B cell (primary cell): ENCODE measurements around the gene CSRP2. TPM values are rescaled to one million over a fixed set of nuclear protein-coding genes. Genes with fewer than 3 reads are reported as not detected.

Experiments used
- ATAC-seq: fragments of 200-7000 bp; cut with Tn5 transposase; one replicate; pipeline ENCODE4 v1.10.0; 2021; ENCODE audit warnings: low read depth, mild to moderate bottlenecking, moderate number of reproducible peaks, moderate library complexity
- CTCF ChIA-PET: fragments of 350-600 bp; sonication (Branson Sonifier 250); formaldehyde crosslinking; loops from one replicate; lab custom pipeline; 2021; ENCODE audit warnings: antibody characterized with exemption, inconsistent platforms; lab: Charles Lee
- POLR2A ChIA-PET: fragments of 350-600 bp; sonication (Branson Sonifier 250); formaldehyde crosslinking; loops from one replicate; lab custom pipeline; 2021; ENCODE audit warnings: antibody characterized with exemption; lab: Charles Lee
- DNase-seq: peaks from one replicate; pipeline ENCODE4 v3.0.0; 2013
- H2AFZ ChIP-seq: 2 replicates; pipeline ENCODE4 v1.6.1; 2012; ENCODE audit warnings: mild to moderate bottlenecking, low read depth, low read length; ENCODE audit not compliant: insufficient read depth, poor library complexity, severe bottlenecking
- H3K27ac ChIP-seq, 2 donors: 1 replicate in 1 of 2; 2 replicates in 1 of 2; pipeline ENCODE4 v1.5.1; 2012 to 2013; ENCODE audit warnings: low read length in 2 of 2, mild to moderate bottlenecking in 2 of 2, moderate library complexity in 1 of 2
- H3K27me3 ChIP-seq, 4 experiments: fragments of 200-600 bp in 1 of 4; sonication (generic) in 1 of 4; replicated peaks in 1 of 4; 1 replicate in 2 of 4; 2 replicates in 2 of 4; pipeline versions ENCODE4 v1.6.1 to v1.7.0; 2013 to 2016; ENCODE audit warnings: low read length in 3 of 4, mild to moderate bottlenecking in 2 of 4, mixed read lengths in 1 of 4, moderate library complexity in 1 of 4; ENCODE audit not compliant: insufficient read depth in 4 of 4, control insufficient read depth in 3 of 4; ENCODE audit errors: control extremely low read depth in 1 of 4
- H3K36me3 ChIP-seq, 2 experiments: replicated peaks in 1 of 2; 1 replicate in 1 of 2; 2 replicates in 1 of 2; pipeline versions ENCODE4 v1.6.1 to v1.7.1; 2013; ENCODE audit warnings: low read length in 1 of 2; ENCODE audit not compliant: insufficient read depth in 2 of 2, control insufficient read depth in 1 of 2; ENCODE audit errors: control extremely low read depth in 1 of 2, extremely low read depth in 1 of 2
- H3K4me1 ChIP-seq, 2 donors: fragments of 200-600 bp in 1 of 2; sonication (generic) in 1 of 2; 1 replicate in 1 of 2; 2 replicates in 1 of 2; pipeline versions ENCODE4 v1.5.1 to v1.6.1; 2013 to 2017; ENCODE audit warnings: low read length in 2 of 2; ENCODE audit not compliant: control insufficient read depth in 2 of 2, insufficient read depth in 2 of 2
- H3K4me2 ChIP-seq: replicated peaks from 2 replicates; pipeline ENCODE3; 2012; ENCODE audit warnings: mild to moderate bottlenecking, low read depth, low read length; ENCODE audit not compliant: poor library complexity, severe bottlenecking
- H3K4me3 ChIP-seq, 5 experiments: fragments of 200-600 bp in 1 of 5; sonication (generic) in 1 of 5; 1 replicate in 3 of 5; 2 replicates in 2 of 5; pipeline versions ENCODE4 v1.5.1 to v1.7.0; 2011 to 2016; ENCODE audit warnings: low read length in 4 of 5, mild to moderate bottlenecking in 4 of 5, low read depth in 2 of 5, control low read depth in 1 of 5, moderate library complexity in 1 of 5; ENCODE audit not compliant: insufficient read depth in 1 of 5; ENCODE audit errors: control extremely low read depth in 1 of 5, extremely low read depth in 1 of 5
- H3K79me2 ChIP-seq: fragments of 200-600 bp; sonication (generic); one replicate; pipeline ENCODE4 v1.6.0; 2016; ENCODE audit warnings: low read length; ENCODE audit not compliant: control insufficient read depth, insufficient read depth
- H3K9ac ChIP-seq: fragments of 200-600 bp; sonication (generic); 2 replicates; pipeline ENCODE4 v1.6.1; 2017; ENCODE audit warnings: mild to moderate bottlenecking, low read length, moderate library complexity
- H3K9me3 ChIP-seq, 3 donors: one replicate each; pipeline versions ENCODE4 v1.6.1 to v1.7.1; 2013; ENCODE audit warnings: low read length in 2 of 3; ENCODE audit not compliant: control insufficient read depth in 2 of 3, insufficient read depth in 1 of 3; ENCODE audit errors: control extremely low read depth in 1 of 3
- H4K20me1 ChIP-seq: 2 replicates; pipeline ENCODE4 v1.6.0; 2012; ENCODE audit warnings: mild to moderate bottlenecking, low read length; ENCODE audit not compliant: insufficient read depth, control insufficient read depth, poor library complexity, severe bottlenecking
- H3K27ac Mint-ChIP-seq: one replicate; pipeline ENCODE4 v1.8.0; 2021; ENCODE audit warnings: mixed read lengths
- H3K27me3 Mint-ChIP-seq: one replicate; pipeline ENCODE4 v1.8.0; 2021; ENCODE audit warnings: mixed read lengths
- H3K4me1 Mint-ChIP-seq: one replicate; pipeline ENCODE4 v1.8.0; 2021; ENCODE audit warnings: mixed read lengths
- H3K4me3 Mint-ChIP-seq: one replicate; pipeline ENCODE4 v1.8.0; 2021; ENCODE audit warnings: mixed read lengths
- H3K9me3 Mint-ChIP-seq: one replicate; pipeline ENCODE4 v1.8.0; 2022; ENCODE audit warnings: mixed read lengths; ENCODE audit not compliant: insufficient read depth
- EZH2 ChIP-seq: IDR thresholded peaks from 2 replicates; pipeline ENCODE4 v1.6.1; 2012; ENCODE audit warnings: borderline replicate concordance, low read depth, mild to moderate bottlenecking, moderate library complexity, low read length; ENCODE audit not compliant: insufficient read depth, poor library complexity, severe bottlenecking
- WGBS: methylation state at CpG from one replicate; pipeline ENCODE4 v1.1.5; 2013; ENCODE audit warnings: missing lambda C conversion rate; ENCODE audit not compliant: insufficient coverage; 5-methylcytosine and 5-hydroxymethylcytosine counted together
- intact Hi-C: fragments of 100-400 bp; cut with micrococcal nuclease; formaldehyde crosslinking; loops from one replicate; pipeline ENCODE4 v1.10.0; 2022
- polyA plus RNA-seq: library from polyadenylated mRNA; depleted of rRNA; stranded (reverse); fragments of >200 nt; gene quantifications from 2 replicates; pipeline ENCODE4 v1.2.3, GENCODE V29; 2012
- total RNA-seq, 2 donors: library from RNA; stranded (reverse); fragments of 120-200 nt in 1 of 2; gene quantifications; 1 replicate in 1 of 2; 2 replicates in 1 of 2; pipeline versions ENCODE4 v1.2.3 to v1.2.4, GENCODE V29; 2013 to 2022
- TF ChIP-seq, protein P1 (sequence below): fragments of 200-600 bp; IDR thresholded peaks from one replicate; pipeline ENCODE4 v1.8.0; 2022; ENCODE audit warnings: antibody characterized with exemption, mild to moderate bottlenecking

Gene CSRP2
- total and polyA plus RNA-seq, 2 donors (not counting 1 experiment from before 2014, with no cell fraction given), result 0.44 TPM; not detected in 1

DNA sequence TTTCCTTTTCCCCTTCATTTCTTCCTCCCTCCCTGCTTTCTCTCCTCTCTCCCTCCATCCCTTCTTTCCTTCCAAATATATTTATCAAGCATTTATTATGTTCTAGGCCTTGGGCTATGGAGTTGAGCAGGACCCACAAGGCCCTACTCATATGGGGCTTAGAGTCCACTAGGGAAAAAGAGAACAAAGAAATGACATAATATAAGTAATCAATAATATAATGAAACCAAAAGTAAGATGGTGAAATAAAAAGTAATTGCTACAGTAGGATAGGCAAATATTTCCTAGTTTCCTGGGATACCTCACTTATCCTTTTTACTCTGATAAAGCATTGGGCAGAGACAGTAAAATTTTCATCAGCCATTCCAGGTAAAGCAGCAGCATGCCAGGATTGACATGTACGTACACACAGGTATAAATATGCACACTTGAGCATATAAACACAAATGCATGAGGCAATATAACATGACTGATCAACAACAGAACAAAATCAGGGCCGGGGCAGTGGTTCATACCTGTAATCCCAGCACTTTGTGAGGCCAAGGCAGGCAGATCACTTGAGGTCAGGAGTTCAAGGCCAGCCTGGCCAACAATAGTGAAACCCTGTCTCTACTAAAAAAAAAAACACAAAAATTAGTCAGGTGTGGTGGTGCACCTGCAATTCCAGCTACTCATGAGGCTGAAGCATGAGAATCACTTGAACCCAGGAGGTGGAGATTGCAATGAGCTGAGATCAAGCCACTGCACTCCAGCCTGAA, 35.5 kb upstream of the CSRP2 start:
- H3K4me2 ChIP-seq, result no peak overlapping the region
- no peaks in the 10 kb centered on the region for H3K79me2 ChIP-seq
- H3K4me3 Mint-ChIP-seq, result no peak overlapping the region
- H3K27me3 Mint-ChIP-seq, result peaks cover 22% of the 10 kb centered on the region
- H3K27me3 ChIP-seq, result peaks cover 0 to 4% (median 0%) of the 10 kb centered on the region in 4 experiments
- no peaks in the 10 kb centered on the region for H3K9me3 Mint-ChIP-seq
- H2AFZ ChIP-seq, result no peak overlapping the region
- H3K4me3 ChIP-seq, result no peak overlapping the region
- H3K36me3 ChIP-seq, result no peaks in the 10 kb centered on the region
- H3K27ac ChIP-seq, result no peak overlapping the region
- H3K4me1 ChIP-seq, result no peaks in the 10 kb centered on the region
- WGBS, result no CpG with 5 or more reads among the region's 2 CpGs
- DNase-seq, result no peak
- TF ChIP-seq EZH2, result no peak
- TF ChIP-seq, protein P1, sequence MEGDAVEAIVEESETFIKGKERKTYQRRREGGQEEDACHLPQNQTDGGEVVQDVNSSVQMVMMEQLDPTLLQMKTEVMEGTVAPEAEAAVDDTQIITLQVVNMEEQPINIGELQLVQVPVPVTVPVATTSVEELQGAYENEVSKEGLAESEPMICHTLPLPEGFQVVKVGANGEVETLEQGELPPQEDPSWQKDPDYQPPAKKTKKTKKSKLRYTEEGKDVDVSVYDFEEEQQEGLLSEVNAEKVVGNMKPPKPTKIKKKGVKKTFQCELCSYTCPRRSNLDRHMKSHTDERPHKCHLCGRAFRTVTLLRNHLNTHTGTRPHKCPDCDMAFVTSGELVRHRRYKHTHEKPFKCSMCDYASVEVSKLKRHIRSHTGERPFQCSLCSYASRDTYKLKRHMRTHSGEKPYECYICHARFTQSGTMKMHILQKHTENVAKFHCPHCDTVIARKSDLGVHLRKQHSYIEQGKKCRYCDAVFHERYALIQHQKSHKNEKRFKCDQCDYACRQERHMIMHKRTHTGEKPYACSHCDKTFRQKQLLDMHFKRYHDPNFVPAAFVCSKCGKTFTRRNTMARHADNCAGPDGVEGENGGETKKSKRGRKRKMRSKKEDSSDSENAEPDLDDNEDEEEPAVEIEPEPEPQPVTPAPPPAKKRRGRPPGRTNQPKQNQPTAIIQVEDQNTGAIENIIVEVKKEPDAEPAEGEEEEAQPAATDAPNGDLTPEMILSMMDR, result no peak
- no peak for ATAC-seq
- POLR2A ChIA-PET, result no interaction called here
- no peak overlapping the region for H3K9ac ChIP-seq
- intact Hi-C loops, result no loop called here
- CTCF ChIA-PET, result no interaction called here
- H3K27ac Mint-ChIP-seq, result no peak overlapping the region
- no peaks in the 10 kb centered on the region for H3K4me1 Mint-ChIP-seq
- no peaks in the 10 kb centered on the region for H4K20me1 ChIP-seq
- no peaks in the 10 kb centered on the region for H3K9me3 ChIP-seq

DNA sequence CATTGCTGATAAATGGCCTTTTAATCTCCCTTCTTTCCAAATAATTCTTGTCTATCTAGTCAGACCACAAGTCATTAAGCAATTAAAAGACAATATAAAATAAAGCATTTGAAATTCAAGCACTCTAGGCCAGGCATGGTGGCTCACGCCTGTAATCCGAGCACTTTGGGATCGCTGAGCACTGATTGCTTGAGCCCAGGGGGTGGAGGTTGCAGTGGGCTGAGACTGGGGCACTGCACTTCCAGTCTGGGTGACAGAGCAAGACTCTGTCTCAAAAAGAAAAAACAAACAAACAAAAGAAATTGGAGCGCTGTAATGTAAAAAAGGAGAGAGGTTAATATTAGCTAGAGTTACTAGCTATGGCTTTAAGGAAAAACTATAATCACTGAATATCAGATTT, 30.5 kb upstream of the CSRP2 start:
- Histone ChIP-seq H3K4me1 (no peaks in the 10 kb centered on the region), H3K27ac (no peak overlapping the region), H3K36me3 (no peaks in the 10 kb centered on the region), H3K27me3 (peaks cover 0 to 4% (median 0%) of the 10 kb centered on the region in 4 experiments), H3K79me2 (no peaks in the 10 kb centered on the region), H3K4me3 (no peak overlapping the region), H2AFZ (no peak overlapping the region), H3K4me2 (no peak overlapping the region), H4K20me1 (no peaks in the 10 kb centered on the region), H3K9ac (no peak overlapping the region), H3K9me3 (no peaks in the 10 kb centered on the region)
- Mint-ChIP-seq H3K9me3 (no peaks in the 10 kb centered on the region), H3K4me3 (no peak overlapping the region), H3K27ac (no peak overlapping the region), H3K4me1 (no peaks in the 10 kb centered on the region), H3K27me3 (peaks cover 20% of the 10 kb centered on the region)
- intact Hi-C loops, result no loop called here
- WGBS, result no CpG with 5 or more reads among the region's 4 CpGs
- ChIA-PET POLR2A (no interaction called here), CTCF (no interaction called here)
- no peak for TF ChIP-seq EZH2
- TF ChIP-seq, protein P1, result no peak
- no peak for DNase-seq
- ATAC-seq, result no peak
